Measurements from ENCODE around the gene FTSJ3. TPM values are rescaled to one million over a fixed set of nuclear protein-coding genes. Genes with fewer than 3 reads are reported as not detected.

Gene FTSJ3
- total and polyA plus RNA-seq, 2 of the 13 experiments (the other 11 are each of a cell fraction or from before 2014, with no cell fraction given): 26.0 to 64.2 TPM

DNA sequence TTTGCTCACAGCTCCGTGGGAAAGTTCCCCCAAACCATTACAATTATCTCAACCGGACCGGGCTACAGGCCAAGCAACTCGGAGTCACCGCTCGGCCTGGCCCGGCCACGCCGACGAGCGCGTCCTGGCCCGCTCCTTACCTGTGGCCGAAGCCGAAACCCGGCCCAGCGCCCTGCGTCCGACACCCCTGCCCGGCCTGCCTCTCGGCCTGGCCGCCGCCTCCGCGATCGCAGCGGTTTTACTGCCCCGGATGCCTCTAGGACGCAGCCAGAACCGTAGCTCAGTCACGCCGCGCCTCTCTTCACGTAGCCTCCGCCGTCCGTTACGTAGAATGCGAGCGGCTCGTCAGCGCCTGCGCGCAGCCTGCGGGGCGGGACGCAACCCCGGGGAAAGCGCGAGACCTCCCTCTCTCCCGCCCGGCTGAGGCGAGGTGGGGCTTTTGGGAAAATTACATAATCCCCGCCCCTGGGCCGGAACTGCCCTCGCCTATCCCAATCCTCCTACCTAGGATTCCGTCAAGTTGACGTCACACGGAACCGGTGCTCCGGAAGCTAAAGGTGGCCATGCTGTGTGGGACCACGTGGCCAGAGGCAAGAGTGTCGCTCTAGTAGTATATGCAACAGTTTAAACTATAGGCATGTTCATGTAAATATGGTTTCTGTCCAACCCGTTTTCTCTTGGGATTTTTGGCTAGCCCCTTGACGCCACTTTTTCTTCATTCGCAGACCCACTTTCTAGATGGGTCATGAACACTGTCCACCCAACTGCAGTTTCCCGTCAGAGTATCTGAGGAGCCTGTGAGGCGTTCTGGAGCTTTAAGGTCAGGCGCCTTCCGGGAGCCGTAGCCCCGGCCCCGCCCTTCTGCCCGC lies 54.0 kb downstream of the FTSJ3 start, which contains the start of gene CCDC47 (continued):
- TF ChIP-seq ZNF44 (CRISPR knock-in tag; IDR thresholded peaks at IDR 0.05): peak; percentile 95
- TF ChIP-seq GATA4 (IDR thresholded peaks at IDR 0.05; ENCODE audit: borderline replicate concordance, low read depth): no peak; the same call in 1 of the 2 replicates
- no peak for TF ChIP-seq FOXA1 (IDR thresholded peaks at IDR 0.05)
- 0 out of 2 replicates have a peak, but pooled peaks have one; percentile 26 for TF ChIP-seq FOXA1 (CRISPR knock-in tag; IDR thresholded peaks at IDR 0.05)
- TF ChIP-seq EEA1 (CRISPR knock-in tag; IDR thresholded peaks at IDR 0.05; ENCODE audit: borderline replicate concordance): peak; percentile 96
- TF ChIP-seq CREM (IDR thresholded peaks at IDR 0.05): peak; percentile 99
- peak; percentile 39; the same call in 1 of the 2 replicates for TF ChIP-seq CREM (CRISPR knock-in tag; IDR thresholded peaks at IDR 0.05)
- TF ChIP-seq KAT7 (CRISPR knock-in tag; IDR thresholded peaks at IDR 0.05; ENCODE audit: borderline replicate concordance): peak; percentile 99
- TF ChIP-seq ZNF292 (CRISPR knock-in tag; IDR thresholded peaks at IDR 0.05; ENCODE audit: borderline replicate concordance, low read depth): 0 out of 2 replicates have a peak, but pooled peaks have one; percentile 44
- no peak; the same call in 1 of the 2 replicates for TF ChIP-seq SRF (IDR thresholded peaks at IDR 0.05; ENCODE audit: low read depth, low read length)
- 0 out of 2 replicates have a peak, but pooled peaks have one; percentile 68 for TF ChIP-seq MATR3 (CRISPR knock-in tag; IDR thresholded peaks at IDR 0.05)
- TF ChIP-seq, protein P1, sequence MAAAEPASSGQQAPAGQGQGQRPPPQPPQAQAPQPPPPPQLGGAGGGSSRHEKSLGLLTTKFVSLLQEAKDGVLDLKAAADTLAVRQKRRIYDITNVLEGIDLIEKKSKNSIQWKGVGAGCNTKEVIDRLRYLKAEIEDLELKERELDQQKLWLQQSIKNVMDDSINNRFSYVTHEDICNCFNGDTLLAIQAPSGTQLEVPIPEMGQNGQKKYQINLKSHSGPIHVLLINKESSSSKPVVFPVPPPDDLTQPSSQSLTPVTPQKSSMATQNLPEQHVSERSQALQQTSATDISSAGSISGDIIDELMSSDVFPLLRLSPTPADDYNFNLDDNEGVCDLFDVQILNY (CRISPR knock-in tag; conservative IDR thresholded peaks at IDR 0.05): 0 out of 2 replicates have a peak, but pooled peaks have one; percentile 62
- TF ChIP-seq ZNF101 (CRISPR knock-in tag; IDR thresholded peaks at IDR 0.05; ENCODE audit: borderline replicate concordance, low read depth): peak; percentile 67; the same call in 1 of the 2 replicates
- TF ChIP-seq, protein P2, sequence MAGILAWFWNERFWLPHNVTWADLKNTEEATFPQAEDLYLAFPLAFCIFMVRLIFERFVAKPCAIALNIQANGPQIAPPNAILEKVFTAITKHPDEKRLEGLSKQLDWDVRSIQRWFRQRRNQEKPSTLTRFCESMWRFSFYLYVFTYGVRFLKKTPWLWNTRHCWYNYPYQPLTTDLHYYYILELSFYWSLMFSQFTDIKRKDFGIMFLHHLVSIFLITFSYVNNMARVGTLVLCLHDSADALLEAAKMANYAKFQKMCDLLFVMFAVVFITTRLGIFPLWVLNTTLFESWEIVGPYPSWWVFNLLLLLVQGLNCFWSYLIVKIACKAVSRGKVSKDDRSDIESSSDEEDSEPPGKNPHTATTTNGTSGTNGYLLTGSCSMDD (CRISPR knock-in tag; IDR thresholded peaks at IDR 0.05): no peak
- TF ChIP-seq RARA (CRISPR knock-in tag; IDR thresholded peaks at IDR 0.05): peak; percentile 41
- no peak for TF ChIP-seq MLLT10 (CRISPR knock-in tag; IDR thresholded peaks at IDR 0.05)
- peak; percentile 10; the same call in 1 of the 2 replicates for TF ChIP-seq SMC3 (IDR thresholded peaks at IDR 0.05; ENCODE audit: low read length)
- no peak for TF ChIP-seq ATRX (CRISPR knock-in tag; IDR thresholded peaks at IDR 0.05; ENCODE audit: borderline replicate concordance)
- TF ChIP-seq BHLHE40 (IDR thresholded peaks at IDR 0.05; ENCODE audit: low read length): no peak; the same call in 1 of the 2 replicates
- TF ChIP-seq ZNF383 (CRISPR knock-in tag; IDR thresholded peaks at IDR 0.05; ENCODE audit: borderline replicate concordance): peak; percentile 98; the same call in 1 of the 2 replicates
- TF ChIP-seq TEAD2 (CRISPR knock-in tag; IDR thresholded peaks at IDR 0.05): 0 out of 2 replicates have a peak, but pooled peaks have one; percentile 54
- peak; percentile 84; the same call in 1 of the 2 replicates for TF ChIP-seq ZNF724P (CRISPR knock-in tag; IDR thresholded peaks at IDR 0.05; ENCODE audit: borderline replicate concordance)
- no peak for TF ChIP-seq NONO (IDR thresholded peaks at IDR 0.05)
- peak; percentile 95 for TF ChIP-seq NONO (CRISPR knock-in tag; conservative IDR thresholded peaks at IDR 0.05)
- peak; percentile 53 for TF ChIP-seq BCL6 (CRISPR knock-in tag; IDR thresholded peaks at IDR 0.05)
- TF ChIP-seq ZBTB8A (CRISPR knock-in tag; IDR thresholded peaks at IDR 0.05; ENCODE audit: borderline replicate concordance, low read depth): peak; percentile 94; the same call in 1 of the 2 replicates
- TF ChIP-seq, protein P3, sequence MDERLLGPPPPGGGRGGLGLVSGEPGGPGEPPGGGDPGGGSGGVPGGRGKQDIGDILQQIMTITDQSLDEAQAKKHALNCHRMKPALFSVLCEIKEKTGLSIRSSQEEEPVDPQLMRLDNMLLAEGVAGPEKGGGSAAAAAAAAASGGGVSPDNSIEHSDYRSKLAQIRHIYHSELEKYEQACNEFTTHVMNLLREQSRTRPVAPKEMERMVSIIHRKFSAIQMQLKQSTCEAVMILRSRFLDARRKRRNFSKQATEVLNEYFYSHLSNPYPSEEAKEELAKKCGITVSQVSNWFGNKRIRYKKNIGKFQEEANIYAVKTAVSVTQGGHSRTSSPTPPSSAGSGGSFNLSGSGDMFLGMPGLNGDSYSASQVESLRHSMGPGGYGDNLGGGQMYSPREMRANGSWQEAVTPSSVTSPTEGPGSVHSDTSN (CRISPR knock-in tag; IDR thresholded peaks at IDR 0.05): no peak
- TF ChIP-seq ZNF225 (CRISPR knock-in tag; IDR thresholded peaks at IDR 0.05): peak; percentile 93; the same call in 1 of the 2 replicates
- TF ChIP-seq KDM4B (CRISPR knock-in tag; IDR thresholded peaks at IDR 0.05): no peak; the same call in 1 of the 2 replicates
- TF ChIP-seq CHD2 (IDR thresholded peaks at IDR 0.05; ENCODE audit: low read depth, low read length): peak; percentile 94

All from HepG2 (cell line).